Measurements from ENCODE around the gene CSF2RB.

DNA sequence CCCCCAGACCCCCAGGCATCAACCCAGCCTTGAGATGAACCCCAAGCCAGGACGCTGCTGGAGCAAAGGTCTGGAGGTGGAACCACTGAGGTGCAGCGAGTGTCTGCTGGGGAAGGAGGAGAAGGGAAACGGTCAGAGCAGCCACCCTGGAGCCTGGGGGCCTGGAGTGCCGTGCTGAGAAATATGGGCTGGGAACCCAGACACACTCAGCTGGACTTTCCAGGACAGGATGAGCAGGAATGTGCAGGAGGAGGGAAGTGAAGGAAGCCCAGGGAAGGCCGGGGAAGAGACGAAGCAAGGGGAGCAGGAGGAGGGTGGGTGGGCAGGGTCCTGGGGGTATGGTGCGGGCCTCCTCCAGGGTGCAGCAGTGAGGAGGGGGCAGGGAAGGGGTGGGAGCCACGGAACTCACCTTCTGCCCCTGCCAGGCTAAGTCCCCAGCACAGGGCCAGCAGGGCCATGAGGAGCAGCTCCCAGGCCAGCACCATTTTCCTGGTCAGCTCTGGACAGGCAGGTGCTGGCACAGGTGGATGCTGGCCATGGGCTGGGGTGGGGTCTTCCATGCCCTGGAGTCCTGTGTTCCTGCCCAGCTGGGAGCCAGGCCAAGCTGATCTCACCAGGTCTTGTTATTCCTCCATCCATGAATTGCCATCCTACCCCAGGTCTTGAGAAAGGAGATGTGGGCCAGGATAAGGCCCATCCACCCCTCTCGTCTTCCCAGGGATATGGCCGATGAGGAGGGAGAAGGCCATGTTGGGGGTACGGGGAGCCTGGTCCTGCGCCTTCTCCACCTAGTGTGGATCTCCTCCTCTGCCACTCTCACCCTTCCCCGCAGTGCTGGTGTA, 40.0 kb downstream of the CSF2RB start:
- no peak for TF ChIP-seq TAF1 (IDR thresholded peaks at IDR 0.05; ENCODE audit: low read depth, low read length)
- TF ChIP-seq POLR2AphosphoS5 (IDR thresholded peaks at IDR 0.05; ENCODE audit: low read depth, low read length) = no peak
